Embryonic facial prominence (tissue), 1 donor: Measurements from ENCODE around the gene SV2B.

Experiments
- DNase-seq: peaks from one replicate; pipeline ENCODE4 v3.0.0-alpha.2; 2016; ENCODE audit errors: extremely low spot score

Gene SV2B

DNA sequence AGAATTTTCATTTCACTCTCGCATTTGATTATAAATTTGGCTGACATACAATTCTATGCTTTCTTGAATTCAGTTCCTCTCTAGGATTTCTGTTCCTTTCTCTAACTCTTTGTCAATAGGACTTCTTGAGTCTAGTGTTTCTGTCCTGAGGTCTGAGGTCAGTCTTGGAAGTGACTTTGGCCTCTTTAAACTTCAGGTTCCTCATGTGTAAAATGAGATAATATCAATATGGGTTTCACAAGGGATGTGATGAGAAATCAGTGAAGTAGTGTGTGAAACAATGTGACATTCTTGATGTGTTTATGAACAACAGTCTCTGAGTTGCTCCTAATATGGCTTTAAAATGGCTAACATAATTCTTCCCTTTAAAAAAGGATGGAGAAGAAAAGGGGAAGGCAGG is 92.2 kb downstream of the SV2B start:
- no peak for DNase-seq

DNA sequence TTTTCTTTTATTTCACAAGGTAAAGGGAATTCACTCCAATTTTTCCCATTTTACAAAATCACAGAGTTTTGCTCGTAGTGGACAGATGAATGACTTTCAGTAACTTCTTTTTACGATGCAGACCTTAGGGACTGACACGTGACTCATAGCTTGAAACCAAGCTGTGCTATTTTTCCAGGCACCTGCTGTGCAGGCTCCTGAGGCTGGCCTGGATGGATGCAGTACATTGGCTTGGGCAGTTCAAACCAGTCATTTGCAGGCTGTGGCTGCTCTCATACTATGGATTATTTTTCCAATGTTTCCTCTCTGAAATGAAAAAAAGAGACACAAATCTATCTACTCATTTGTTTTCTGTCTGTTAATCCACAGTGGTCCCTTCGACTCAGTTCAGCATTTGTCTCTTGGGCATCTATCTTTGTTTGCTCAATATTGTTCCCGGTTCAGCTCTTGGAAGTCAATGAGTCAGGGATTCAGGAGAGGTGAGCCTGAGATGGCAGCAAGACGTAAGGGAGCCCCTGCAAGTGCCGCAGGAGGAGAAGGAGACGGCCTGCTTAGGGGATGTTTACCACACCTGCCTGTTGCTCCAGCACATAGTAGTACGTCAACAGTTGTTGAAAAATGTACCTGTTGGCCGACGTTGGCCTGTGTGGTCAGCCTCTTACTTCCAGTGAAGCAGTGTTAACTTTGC is 92.8 kb downstream of the SV2B start:
- DNase-seq = no peak

DNA sequence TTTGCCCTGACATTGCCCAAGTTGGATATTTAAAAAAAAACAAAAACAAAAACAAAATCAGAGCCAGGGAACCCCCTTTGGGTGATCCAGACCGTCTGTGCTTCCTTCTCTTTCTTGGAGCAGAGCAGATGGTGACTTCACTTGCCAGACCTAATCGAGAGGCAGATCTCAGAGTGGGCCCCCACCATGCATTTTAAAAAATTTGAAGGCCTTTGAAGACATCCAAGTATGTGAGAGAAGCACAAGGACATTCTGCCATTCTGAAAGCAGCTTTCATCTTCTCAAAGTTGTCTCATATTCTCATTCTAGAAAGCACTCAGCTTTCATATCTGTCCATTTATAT is 93.3 kb downstream of the SV2B start:
- DNase-seq = no peak

DNA sequence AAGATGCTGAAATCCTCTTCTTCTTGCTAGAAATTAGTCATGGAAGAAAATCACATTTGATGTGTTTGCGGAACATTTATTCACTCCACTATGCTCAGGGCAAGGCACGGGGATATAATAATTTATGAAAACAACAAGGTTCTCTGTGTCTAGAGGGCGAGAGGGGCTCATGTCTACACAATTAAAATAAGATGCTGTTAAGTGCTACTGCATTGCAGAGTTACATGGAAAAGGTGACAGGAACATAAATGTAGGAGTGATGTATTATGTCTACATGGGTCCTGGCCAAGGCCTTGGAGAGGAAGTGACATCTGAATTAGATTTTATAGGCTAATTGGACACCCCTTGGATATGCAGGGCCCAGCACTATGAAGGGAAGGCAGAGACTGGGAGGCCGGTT is 96.1 kb downstream of the SV2B start:
- DNase-seq = no peak

DNA sequence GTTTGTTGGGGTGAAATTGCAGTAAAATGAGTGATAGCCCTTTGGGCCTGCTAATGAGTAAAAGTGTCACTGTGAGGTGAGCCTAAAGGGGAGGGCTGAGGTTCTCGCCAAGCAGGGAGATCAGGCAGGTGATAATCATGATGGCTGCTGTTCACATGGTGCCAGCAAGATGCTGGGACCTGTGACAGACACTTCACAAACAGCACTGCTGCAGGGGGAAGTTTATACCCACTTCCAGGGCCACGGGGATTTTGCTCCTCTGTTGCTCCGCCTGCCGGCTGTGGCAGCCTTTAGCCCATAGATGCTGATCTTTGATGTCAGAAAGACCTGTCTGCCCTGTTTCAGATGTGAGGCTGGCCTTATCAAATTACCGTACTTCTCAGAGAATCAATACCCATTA is 96.7 kb downstream of the SV2B start:
- DNase-seq = no peak

DNA sequence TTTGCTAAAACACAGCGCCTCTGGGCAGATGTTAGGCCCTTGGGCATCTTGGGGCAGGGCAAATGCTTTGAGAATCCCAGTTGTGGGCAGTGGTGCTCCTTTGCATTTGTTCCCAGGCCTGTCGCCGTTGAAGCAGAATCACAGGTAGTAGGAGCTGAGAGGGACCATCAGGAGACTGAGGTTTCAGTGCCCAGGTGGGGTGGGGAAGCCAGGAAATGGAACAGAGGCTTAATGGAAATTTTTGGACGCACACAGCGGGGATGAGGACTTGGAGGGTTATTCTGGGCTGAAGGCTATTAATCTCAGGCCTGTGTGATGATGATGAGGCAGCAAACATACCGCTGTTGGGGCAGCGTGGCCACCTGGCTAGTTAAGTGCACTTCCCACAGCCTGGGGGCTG is 99.5 kb downstream of the SV2B start:
- DNase-seq = no peak

DNA sequence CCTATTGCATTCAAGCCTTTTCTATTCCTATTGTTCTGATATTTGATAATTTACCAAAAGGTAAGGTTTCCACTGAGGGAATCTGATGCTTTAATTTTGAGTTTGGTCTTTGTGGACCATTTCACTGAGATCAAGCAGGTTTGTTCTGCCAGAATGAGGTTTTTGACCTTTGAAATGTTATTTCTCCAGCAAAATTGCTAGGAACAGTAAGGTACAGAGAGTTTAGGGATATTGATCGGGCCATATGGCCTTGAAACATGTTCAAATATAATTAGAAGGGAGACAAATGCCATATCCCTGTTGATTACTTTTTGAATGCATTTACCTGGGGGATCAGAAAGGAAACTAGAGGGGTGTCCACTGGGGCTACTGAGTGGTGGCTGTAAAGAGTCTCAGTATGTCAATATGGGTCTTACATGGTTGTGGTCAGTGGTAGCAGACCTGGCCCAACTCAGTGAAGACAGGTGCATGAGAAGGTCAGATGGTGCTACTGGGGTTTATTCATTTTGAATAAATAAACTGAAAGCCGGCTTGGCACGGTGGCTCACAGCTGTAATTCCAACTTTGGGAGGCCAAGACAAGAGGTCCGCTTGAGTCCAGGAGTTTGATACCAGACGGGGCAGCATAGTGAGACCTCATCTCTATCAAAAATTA is 100.2 kb downstream of the SV2B start:
- no peak for DNase-seq

DNA sequence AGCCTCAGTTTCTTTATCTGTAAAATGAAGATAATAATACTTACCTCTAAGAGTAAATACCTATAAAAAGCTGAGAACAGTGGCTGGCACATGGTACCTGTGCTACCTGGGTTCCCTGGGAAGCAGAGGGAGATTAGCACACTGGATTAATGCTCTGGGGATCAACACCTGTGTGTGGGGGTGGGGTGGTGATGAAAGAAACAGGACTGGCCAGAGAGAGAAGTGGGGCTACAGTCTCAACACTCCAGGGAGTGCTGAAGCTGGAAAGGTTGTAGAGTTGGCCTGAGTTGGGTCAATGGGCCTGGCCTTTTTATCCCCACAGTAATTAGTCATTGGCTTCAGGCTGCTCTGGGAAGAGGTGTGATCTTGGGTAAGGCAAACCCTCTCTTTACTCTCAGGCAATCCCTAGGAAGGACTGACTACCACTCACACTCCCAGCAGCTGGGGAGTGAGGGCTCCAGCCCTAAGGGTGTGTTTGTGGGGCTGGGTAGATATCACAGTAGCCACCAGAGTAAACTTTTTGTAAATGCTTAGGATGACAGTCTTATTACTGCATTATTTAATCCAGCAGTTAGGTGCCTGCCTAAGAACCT is 102.5 kb downstream of the SV2B start:
- DNase-seq = no peak

DNA sequence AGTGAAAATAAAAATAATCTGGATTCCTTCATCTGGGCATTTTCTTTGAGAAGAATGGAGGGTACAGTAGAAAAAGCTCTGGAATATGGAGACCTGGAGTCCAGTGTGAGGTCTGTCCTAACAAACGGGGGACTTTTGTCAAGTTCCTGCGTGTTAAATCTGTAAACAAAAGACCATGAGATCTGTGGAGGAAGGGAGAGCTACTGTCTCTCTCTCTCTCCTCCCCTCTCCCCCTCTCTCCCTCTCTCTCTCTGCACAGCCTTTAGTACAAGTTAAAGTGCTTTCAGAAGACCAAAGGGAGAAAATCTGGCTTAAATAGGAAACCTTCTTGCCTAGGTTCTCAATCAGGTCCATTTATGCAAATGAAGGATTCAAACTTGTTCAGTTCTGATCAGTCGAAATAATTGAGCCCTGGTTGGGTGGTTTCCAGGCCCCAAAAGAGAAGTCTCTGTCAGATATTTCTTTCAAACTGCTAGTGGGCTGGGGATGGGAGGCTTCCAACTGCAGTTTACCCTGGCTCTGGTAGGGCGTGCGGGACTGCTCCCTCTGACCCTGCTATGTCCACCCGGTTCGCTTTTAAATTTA is 103.7 kb downstream of the SV2B start:
- DNase-seq = no peak

DNA sequence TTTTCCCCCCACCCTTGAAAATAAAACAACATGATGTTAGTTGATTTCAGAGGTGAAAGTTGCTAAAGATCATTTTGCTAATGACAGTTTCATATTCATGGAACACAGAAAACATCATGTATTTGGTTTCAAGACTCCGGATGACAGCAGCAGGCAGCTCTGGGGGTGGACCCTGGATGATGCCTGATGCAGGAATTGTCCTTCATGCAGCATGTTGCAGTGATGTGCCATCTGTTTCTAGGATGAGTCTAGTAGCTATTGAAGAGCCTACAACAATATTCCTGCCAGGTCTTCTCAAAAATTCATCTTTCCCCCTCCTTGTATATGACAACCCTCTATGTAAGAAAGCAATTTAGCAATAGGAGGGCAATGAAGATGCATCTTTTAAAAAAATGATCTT is 108.3 kb downstream of the SV2B start:
- DNase-seq = no peak

DNA sequence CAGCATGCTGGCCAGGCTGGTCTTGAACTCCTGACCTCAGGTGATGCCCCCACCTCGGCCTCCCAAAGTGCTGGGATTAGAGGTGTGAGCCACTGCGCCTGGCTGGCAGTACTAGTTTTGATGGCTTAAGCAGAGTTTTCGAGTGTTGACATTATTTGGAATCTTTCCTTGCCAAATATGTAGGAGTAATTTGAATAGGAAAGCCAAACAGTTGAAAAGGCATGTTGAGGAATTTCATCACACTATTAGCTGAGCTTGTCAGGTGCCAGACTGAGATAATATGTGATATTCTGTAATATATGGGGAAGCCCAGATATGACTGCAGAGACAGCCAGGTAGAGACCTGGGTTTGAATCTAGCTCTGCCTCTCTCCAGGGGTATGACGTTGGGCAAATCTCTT is 109.3 kb downstream of the SV2B start:
- DNase-seq = no peak

DNA sequence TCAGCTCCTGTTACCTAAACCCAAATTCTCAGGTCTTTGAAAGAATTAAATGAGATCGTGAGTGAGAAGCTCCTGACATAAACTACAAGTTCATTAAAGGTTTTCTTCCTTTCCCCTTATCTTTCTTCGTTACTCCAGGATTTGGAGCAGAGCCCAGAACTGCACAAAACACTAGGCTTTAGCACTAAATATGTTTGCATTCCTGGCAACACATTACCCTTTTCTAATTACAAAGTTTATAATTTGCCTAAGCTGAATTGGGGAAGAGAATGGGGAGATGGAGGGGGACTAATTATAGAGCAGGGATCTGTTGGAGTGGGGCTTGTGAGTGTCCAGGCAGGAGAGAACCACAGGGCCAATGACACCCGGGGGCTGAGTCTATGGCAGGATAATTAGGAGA is 109.7 kb downstream of the SV2B start:
- no peak for DNase-seq

DNA sequence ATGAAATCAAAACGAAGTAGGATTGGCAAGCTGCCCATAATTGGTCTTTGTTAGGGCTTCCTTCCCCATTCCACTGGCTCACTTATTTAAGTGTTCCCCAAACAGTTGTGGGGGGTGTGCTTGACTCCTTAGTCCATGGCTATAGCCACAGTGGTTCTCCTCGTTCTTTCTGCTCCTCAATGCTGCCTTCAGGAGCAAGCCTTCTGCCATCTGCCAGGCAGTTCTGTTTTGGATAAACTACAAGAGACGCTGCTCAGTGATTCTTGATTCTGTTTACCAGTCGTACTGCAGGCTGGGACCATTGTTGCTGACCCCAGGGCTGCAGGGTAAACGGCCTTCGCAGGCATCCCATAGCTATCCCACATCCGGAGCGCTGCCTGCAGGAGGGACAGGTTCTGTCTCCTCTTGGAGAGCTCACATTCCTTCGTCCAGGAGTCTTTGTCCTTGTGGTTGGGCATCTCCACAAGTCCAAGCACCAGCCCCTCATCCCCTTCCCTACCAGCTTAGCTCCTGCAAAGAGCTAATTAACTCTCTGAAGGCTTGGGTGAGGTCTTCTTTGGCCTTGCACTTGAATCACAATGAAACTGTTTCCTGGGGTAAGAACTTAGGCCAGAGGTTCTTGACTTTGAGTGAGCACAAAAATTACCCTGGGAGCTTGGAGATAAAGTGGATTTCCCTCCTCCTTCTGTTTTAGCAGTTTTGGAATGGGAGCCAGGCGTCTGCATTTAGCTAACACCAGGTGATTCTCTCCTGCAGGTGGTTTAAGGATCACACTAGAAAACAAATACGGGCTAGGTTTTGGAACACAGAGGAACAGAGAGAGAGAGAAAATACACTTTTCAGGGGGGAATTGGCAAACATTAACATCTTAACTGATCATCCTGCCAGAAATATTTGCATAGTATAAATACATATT is 114.9 kb downstream of the SV2B start:
- DNase-seq = no peak

DNA sequence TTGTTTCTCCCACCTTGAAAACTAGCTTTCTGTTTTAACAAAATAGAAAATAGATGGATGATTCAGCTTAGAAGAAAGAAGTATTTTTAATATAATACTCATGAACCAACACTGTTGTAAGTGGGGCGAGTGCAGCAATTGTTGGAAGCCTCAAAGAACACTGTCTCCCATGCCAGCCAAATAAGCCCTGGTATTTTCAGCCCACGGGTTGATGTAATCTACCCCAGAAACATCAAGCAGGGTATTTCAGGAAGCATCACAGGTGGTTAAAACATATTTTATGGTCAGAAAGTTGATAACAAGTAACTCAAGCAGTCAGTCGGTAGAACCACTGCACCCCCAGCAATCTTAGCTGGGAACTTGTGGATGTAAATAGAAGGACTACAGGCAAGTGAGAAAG is 115.9 kb downstream of the SV2B start:
- DNase-seq = no peak

DNA sequence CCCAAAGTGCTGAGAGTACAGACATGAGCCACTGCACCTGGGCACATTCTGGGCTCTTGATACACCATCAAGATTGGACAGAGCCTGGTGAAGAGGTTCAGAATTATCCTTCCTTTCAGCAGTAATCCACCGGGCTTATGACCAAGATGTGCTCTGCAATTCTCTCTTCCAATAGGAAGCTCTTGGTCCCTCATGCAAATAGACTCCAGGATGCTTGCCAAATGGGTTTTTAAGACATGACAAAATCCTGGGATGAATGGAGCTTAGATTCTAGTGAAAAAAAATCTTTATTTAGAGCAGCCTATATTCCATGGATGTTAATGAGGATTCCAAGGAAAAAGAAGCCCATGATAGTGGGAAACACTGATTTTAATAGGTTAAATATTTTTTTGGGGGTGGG is 119.1 kb downstream of the SV2B start:
- no peak for DNase-seq

DNA sequence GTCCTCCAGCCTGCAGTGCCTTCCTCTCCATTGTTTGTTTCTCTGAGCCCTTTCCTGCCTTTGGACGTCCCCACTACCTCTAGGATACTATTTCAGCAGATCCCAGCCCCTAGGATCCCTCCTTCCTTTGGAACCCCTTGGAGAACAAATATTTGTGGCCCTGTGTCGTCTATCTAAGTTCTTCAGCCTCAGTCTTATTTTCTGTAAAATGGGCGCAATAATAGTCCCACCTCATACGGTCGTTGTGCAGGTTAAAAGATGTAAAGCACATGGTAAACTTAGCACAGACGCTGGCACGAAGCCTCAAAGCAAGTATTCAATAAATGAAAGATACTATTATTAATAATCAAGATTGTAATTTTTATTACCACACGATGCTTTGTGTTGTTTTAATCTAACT is 122.0 kb downstream of the SV2B start:
- DNase-seq = no peak

DNA sequence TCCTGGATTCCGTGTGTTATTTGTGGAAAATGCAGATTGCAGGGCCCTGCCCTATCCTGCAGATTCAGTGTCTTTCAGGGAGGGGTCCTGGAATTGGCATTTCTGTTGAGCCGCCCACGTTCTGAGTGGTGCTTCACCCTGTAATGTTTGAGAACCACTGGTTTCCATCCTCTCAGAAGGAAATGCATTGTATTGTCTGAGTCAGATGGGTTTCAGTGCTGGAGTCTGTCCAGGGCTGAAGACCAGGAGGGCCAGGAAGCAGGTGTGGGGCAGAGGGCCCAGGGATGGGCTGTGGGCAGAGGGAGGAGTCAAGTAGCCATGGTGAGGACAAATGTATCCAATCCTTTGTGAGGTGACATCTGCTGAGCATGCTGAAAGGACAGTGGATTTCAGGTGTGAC is 123.8 kb downstream of the SV2B start:
- no peak for DNase-seq

DNA sequence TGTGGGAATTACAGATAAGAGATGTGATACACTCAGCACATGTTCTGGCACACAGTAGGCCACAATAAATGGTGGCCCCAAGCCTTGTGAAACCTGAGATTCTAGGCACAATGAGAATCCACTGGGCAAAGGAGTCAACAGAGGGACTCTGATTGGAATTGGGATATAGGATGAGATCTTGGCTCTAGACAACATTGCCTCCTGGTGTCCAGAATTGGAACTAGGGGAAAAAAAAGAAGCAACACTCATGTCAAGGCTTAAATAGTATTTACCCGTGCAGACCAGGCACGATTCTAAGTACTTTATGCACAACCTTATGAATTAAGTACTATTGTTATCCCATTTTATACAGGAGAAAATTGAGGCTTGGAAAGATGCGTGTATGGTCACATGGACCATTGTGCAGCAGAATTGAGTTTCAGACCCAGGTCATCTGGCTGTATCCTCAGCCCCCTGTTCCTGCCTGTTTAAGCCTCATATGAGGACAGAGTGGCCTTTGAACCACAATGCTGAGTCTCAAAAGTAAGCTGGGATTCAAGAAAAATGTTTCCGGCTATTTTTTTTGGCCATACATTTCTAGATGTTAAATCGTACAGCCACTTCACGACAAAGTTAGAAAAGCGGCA is 124.8 kb downstream of the SV2B start:
- DNase-seq = no peak

DNA sequence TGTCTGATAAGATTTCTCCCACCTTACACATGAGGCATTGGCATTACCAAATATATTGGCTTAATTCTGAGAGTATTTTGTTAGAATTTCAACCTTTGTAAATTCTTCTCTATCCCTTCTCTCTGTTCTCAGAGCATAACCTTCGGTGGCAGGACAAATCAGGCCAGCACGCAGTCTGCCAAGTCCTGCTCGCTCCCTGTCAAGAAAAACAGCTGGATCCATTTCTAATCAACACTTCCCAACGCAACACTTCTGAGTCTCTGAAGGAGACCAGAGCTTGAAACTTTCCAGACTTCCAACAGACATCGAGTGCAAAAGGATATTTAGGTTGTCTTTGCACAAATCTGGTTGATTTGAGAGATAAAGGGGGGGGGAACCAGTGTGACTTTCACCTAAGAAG is 125.7 kb downstream of the SV2B start:
- DNase-seq = no peak

DNA sequence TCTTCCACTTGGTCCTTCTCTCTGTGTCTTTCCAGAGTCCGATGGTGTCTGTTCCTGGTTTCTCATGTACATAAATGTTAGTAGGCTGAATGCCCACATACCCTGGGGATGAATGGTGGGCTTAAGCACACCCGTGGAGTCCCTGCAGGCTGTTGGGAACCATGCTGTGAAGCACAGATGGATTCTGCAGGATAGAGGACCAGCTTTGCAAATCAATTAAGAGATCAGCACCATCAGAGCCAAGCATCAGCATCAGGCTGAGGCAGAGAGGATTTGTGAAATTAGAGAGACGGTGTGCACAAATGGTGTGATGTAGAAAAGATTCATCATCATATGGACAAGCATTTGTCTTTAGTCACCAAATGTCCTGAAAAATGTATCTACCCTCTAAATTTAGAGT is 127.1 kb downstream of the SV2B start:
- no peak for DNase-seq

DNA sequence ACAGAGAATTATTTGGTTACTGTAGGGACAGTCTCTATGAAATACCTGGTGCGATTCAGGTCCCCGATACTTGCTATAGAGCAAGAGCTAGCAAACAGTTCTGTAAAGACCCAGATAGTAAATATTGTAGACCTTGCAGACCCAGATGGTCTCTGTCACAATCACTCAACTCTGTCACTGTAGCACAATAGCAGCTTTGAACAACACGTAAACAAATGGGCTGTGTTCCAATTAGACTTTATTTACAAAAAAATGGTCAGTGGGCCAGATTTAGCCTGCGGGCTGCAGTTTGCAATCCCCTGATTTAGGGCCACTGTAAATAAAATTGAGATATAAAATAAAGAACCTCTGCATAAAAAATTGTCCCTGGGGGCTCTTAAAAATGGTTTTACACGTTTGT is 127.7 kb downstream of the SV2B start:
- DNase-seq = no peak

DNA sequence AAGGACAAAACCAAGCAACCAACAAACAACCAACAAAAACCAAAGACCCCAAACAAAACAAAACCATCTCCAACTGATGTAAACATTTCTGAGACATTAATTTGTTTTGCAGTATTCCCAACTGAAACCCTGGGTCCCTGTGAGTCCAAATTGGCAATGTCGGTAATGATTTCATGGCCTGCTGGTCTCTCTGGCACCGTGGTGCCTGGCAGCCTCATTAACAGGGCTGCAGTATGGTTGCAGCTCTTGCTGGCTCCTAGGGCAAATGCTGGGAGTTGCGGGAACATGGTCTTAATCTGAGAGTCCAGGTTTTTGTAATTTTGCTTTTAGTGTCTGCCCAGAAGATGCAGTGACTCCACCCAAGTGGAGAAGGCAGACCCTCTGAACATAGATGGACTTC is 128.3 kb downstream of the SV2B start:
- no peak for DNase-seq
